Measurements from ENCODE around the gene FGD5. TPM values are rescaled to one million over a fixed set of nuclear protein-coding genes. Genes with fewer than 3 reads are reported as not detected.

FGD5 gene
- total RNA-seq, 1 donor: 0.18 TPM

DNA sequence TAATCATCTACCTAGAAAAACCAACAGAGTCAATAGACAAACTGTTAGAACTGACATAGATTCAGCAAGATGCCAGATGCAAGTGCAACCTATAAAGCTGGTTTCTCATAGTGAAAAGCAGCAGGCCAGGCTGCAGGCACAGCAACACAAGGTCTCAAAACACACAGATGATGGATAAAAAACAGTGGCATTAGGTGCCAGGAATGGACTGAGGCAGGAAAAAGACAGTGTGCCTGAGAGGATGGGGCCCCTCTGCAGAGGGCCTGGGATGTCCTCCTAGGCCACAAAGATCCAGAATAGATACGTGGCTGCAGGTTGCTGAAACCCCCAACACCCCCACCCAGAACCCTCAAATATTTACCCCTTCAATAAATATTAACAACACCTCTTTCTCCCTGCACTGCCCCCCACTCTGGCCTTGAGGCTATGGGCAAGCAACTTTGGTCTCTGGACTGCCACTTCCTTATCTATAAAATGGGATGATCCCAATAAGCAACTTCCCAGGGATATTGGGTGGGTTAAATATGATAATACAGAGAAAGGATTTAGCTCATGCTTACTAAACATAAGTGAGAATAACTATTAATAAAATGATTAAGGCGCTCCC is 35.2 kb upstream of the FGD5 start:
- H3K4me3 ChIP-seq (ENCODE audit: low read depth, low read length): no peak overlapping the region
- no peak for DNase-seq (ENCODE audit: low read depth)
- TF ChIP-seq, protein P1, sequence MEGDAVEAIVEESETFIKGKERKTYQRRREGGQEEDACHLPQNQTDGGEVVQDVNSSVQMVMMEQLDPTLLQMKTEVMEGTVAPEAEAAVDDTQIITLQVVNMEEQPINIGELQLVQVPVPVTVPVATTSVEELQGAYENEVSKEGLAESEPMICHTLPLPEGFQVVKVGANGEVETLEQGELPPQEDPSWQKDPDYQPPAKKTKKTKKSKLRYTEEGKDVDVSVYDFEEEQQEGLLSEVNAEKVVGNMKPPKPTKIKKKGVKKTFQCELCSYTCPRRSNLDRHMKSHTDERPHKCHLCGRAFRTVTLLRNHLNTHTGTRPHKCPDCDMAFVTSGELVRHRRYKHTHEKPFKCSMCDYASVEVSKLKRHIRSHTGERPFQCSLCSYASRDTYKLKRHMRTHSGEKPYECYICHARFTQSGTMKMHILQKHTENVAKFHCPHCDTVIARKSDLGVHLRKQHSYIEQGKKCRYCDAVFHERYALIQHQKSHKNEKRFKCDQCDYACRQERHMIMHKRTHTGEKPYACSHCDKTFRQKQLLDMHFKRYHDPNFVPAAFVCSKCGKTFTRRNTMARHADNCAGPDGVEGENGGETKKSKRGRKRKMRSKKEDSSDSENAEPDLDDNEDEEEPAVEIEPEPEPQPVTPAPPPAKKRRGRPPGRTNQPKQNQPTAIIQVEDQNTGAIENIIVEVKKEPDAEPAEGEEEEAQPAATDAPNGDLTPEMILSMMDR (IDR thresholded peaks at IDR 0.05; ENCODE audit: insufficient read depth, low read length): no peak

DNA sequence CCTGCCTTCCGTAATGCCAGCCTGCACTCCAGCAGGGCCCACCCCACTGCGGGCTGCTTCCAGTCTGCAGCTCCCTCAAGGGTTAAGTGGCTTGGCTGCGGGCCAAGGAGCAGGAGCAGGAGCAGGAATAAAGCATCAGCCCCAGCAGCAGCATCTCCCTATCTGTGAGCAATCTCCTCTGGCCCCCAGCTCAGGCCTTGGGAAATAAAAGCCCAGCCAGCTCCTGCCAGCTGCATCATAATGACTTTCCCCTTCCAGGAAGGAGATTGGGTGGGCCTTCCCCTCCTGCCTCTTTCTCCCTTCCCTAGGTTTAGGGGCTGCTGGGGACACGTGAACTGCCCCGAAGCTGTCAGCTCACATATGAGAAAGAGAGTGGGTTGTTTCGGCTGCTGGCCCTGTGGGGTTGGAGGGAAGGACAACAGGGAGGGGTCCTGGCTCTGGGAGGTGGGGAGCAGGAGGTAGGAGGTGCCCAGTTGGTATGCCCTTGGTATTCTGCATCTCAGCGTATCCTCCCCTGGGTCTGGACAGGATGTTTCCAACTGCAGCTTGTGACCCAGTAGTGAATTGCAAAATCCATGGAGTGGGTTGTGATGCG is 34.6 kb upstream of the FGD5 start:
- H3K4me3 ChIP-seq (ENCODE audit: low read depth, low read length): no peak overlapping the region
- TF ChIP-seq, protein P1 (IDR thresholded peaks at IDR 0.05; ENCODE audit: insufficient read depth, low read length): no peak
- no peak for DNase-seq (ENCODE audit: low read depth)

DNA sequence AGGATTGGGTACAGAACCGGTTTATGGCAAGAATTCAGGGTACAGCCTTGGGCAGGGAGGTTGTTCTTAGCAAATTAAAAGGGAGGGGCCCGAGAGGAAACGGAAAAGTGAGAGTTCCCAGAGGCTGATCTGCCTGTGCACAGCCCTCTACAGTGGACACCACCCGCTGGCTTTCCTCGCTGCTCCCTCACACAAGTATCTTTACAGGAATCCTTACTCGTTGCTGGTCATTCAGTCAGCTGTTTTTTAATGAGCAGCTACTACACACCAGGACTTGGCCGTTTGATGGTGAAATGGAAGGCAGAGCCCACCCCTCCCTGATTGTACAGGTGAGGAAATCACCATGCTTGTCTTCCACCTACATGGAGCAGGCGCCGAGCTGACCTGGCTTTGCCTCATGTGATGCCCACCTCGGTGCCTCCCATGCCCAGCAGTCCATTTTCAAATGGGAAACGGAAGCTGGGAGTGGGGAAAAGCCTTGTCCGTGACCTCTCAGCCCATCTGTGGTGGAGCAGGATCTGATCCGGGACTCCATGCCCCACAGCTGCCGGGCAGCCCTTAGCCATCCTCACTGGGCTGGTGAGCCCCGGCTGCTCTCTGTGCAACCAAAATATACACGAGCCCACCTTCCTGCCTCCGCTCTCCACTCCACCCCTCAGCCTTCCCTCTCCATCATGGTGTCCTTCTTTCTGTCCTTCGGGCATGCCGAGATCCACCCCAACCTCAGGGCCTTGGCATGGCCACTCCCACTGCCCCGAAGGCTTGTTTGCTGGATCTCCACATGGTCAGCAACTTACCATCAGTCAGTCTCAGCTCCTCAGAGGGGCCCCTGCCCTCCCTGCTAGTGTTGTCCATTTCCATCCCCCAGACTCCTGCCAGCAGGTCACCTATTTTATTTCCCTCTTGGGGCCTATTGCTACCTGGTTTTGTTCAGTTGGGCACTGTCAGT is 33.3 kb upstream of the FGD5 start:
- no peak overlapping the region for H3K4me3 ChIP-seq (ENCODE audit: low read depth, low read length)
- TF ChIP-seq, protein P1 (IDR thresholded peaks at IDR 0.05; ENCODE audit: insufficient read depth, low read length): no peak

DNA sequence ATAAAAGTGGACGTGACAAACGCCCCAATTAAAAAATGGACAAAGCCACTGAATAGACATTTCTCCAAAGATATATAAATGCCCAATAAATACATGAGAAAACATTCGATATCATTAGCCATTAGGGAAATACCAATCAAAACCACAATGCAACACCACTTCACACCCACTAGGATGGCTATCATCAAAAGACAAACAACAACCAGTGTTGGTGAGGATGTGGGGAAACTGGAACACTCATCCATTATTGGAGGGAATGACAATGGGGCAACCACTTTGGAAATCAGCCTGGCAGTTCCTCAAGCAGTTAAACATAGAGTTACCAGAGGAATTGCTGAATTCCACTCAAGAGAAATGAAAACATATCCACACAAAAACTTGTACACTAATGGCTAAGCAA is 32.4 kb upstream of the FGD5 start:
- TF ChIP-seq, protein P1 (IDR thresholded peaks at IDR 0.05; ENCODE audit: insufficient read depth, low read length): no peak
- H3K4me3 ChIP-seq (ENCODE audit: low read depth, low read length): no peak overlapping the region
- no peak for DNase-seq (ENCODE audit: low read depth)

More for the DNA sequence above, 33.3 kb upstream of the FGD5 start:
- no peak for DNase-seq (ENCODE audit: low read depth)

DNA sequence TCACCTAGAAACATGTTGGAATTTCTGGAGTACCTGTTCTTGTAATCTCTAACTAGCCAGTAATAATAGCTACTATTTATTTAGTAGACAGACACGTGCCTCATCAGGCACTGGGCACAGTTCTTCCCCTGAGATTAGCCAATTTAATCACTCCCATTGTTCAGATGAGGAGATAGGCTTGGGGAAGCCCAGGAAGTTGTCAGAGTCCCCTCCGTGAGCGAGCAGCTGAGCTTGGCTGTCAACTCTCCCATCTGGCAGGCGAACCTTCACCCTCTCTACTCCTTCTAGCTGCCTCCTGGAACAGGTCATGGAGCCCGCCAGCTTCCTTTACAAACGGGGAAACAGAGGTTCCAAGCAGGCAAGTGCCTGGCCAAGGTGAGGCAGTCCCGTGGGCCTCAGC is 31.1 kb upstream of the FGD5 start:
- TF ChIP-seq, protein P1 (IDR thresholded peaks at IDR 0.05; ENCODE audit: insufficient read depth, low read length): no peak
- DNase-seq (ENCODE audit: low read depth): no peak
- no peak overlapping the region for H3K4me3 ChIP-seq (ENCODE audit: low read depth, low read length)

DNA sequence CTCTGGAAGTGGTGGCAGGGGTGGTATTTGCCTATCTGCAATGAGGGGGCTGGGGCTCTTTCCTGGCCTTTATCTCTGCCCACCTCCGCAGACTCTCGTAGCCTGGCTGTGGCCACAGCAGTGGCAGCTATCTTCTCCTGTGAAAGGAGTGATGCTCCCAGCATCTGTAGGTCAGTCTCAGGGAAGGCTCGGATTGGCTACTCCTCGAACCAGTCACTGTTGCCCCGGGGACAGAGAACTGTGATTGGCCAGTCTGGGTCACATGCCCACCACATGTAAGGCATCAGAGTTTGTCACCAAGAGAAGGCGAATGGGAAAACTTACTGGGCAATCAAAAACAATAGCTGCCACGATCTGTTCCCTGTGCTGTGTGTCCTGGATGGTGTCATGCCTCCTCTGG is 30.1 kb upstream of the FGD5 start:
- DNase-seq (ENCODE audit: low read depth): no peak
- H3K4me3 ChIP-seq (ENCODE audit: low read depth, low read length): no peak overlapping the region
- TF ChIP-seq, protein P1 (IDR thresholded peaks at IDR 0.05; ENCODE audit: insufficient read depth, low read length): no peak

Data from fibroblast of the aortic adventitia (primary cell).